Natural killer cell (primary cell): ENCODE data around the gene GLA. TPM values are rescaled to one million over a fixed set of nuclear protein-coding genes. Genes with fewer than 3 reads are reported as not detected.

Experiments
- ATAC-seq, 3 donors: fragments of 150-1000 bp in 2 of 3; fragments of 200-7000 bp in 1 of 3; cut with Tn5 transposase; 1 replicate in 1 of 3; 2 replicates in 2 of 3; pipeline ENCODE4 v1.10.0; 2021; ENCODE audit warnings: mild to moderate bottlenecking in 2 of 3, moderate library complexity in 2 of 3
- DNase-seq, 2 donors: peaks; one replicate each; pipeline versions ENCODE4 v3.0.0 to v3.0.0-alpha.2; 2013 to 2021; ENCODE audit warnings: mixed read lengths in 1 of 2
- H3K27ac ChIP-seq: one replicate; pipeline ENCODE4 v1.5.1; 2013; ENCODE audit warnings: mild to moderate bottlenecking, low read length
- H3K27me3 ChIP-seq: one replicate; pipeline ENCODE4 v1.6.1; 2013; ENCODE audit warnings: low read length; ENCODE audit not compliant: control insufficient read depth, insufficient read depth
- H3K36me3 ChIP-seq: one replicate; pipeline ENCODE4 v1.6.1; 2013; ENCODE audit warnings: low read length; ENCODE audit not compliant: control insufficient read depth, insufficient read depth
- H3K4me1 ChIP-seq: one replicate; pipeline ENCODE4 v1.6.1; 2013; ENCODE audit warnings: low read length; ENCODE audit not compliant: control insufficient read depth, insufficient read depth
- H3K4me3 ChIP-seq: one replicate; pipeline ENCODE4 v1.5.1; 2013; ENCODE audit warnings: low read length
- H3K9me3 ChIP-seq: one replicate; pipeline ENCODE4 v1.6.1; 2013; ENCODE audit warnings: low read length; ENCODE audit not compliant: control insufficient read depth, insufficient read depth
- H3K27ac Mint-ChIP-seq, 2 donors: one replicate each; pipeline ENCODE4 v1.8.0; 2022; ENCODE audit warnings: mild to moderate bottlenecking in 2 of 2, mixed read lengths in 2 of 2, moderate library complexity in 1 of 2
- H3K27me3 Mint-ChIP-seq, 2 donors: one replicate each; pipeline ENCODE4 v1.8.0; 2022; ENCODE audit warnings: low read depth in 2 of 2, mixed read lengths in 2 of 2
- H3K36me3 Mint-ChIP-seq: one replicate; pipeline ENCODE4 v1.8.0; 2022; ENCODE audit warnings: mixed read lengths
- H3K4me1 Mint-ChIP-seq, 2 donors: one replicate each; pipeline ENCODE4 v1.8.0; 2022; ENCODE audit warnings: mixed read lengths in 2 of 2
- H3K4me3 Mint-ChIP-seq: one replicate; pipeline ENCODE4 v1.8.0; 2022; ENCODE audit warnings: mild to moderate bottlenecking, moderate library complexity, mixed read lengths
- H3K9me3 Mint-ChIP-seq, 2 donors: one replicate each; pipeline ENCODE4 v1.8.0; 2022; ENCODE audit warnings: mixed read lengths in 2 of 2
- CTCF ChIP-seq: fragments of 200-600 bp; IDR thresholded peaks from one replicate; pipeline ENCODE4 v1.8.0; 2022; ENCODE audit warnings: antibody characterized with exemption
- WGBS: methylation state at CpG from one replicate; pipeline ENCODE4 v1.1.7; 2013; ENCODE audit warnings: missing lambda C conversion rate; ENCODE audit not compliant: insufficient coverage; 5-methylcytosine and 5-hydroxymethylcytosine counted together
- intact Hi-C: fragments of 100-400 bp; cut with micrococcal nuclease; formaldehyde crosslinking; loops from one replicate; pipeline ENCODE4 v1.14.2; 2022
- total RNA-seq, 4 donors: library from RNA; stranded (reverse); fragments of 120-200 nt in 1 of 4; gene quantifications; one replicate each; pipeline versions ENCODE4 v1.2.3 to v1.2.4, GENCODE V29; 2013 to 2022

GLA gene
- total RNA-seq, 3 donors from 2014 or later (not counting 1 experiment from before 2014, with no cell fraction given): 34.9 to 71.9 (median 47.9) TPM

GRCh38 chrX:101388604-101389003 is 19.1 kb downstream of the GLA start:
- Mint-ChIP-seq H3K9me3 (no peaks in the 10 kb centered on the region), H3K27me3 (no peaks in the 10 kb centered on the region), H3K27ac (no peak overlapping the region), H3K4me1 (peaks cover 8 to 14% of the 10 kb centered on the region in 2 donors), H3K36me3 (no peaks in the 10 kb centered on the region), H3K4me3 (no peak overlapping the region)
- no peak overlapping the region for H3K27ac ChIP-seq
- DNase-seq: no peak
- peaks cover 5% of the 10 kb centered on the region for H3K36me3 ChIP-seq
- no peaks in the 10 kb centered on the region for H3K27me3 ChIP-seq
- H3K9me3 ChIP-seq: no peaks in the 10 kb centered on the region
- H3K4me1 ChIP-seq: peaks cover 12% of the 10 kb centered on the region
- no peak overlapping the region for H3K4me3 ChIP-seq
- intact Hi-C loops: no loop called here
- 100% methylated on average over 3 of the region's 3 CpGs for WGBS
- TF ChIP-seq CTCF: no peak
- no peak for ATAC-seq

- no peak overlapping the region for H3K4me3 Mint-ChIP-seq
- no peaks in the 10 kb centered on the region for H3K36me3 ChIP-seq
- H3K27ac ChIP-seq: peak overlapping the region; percentile 42
- no peak for DNase-seq
- 59% methylated on average over 6 of the region's 6 CpGs for WGBS
- intact Hi-C loops: no loop called here
- no peak for ATAC-seq
- H3K27ac Mint-ChIP-seq: peak overlapping the region in 1 of 2 donors; percentile 12
- peaks cover 10% of the 10 kb centered on the region for H3K4me1 ChIP-seq
- no peaks in the 10 kb centered on the region for H3K27me3 ChIP-seq
- TF ChIP-seq CTCF: no peak
- no peak overlapping the region for H3K4me3 ChIP-seq
- H3K27me3 Mint-ChIP-seq: no peaks in the 10 kb centered on the region
- H3K36me3 Mint-ChIP-seq: no peaks in the 10 kb centered on the region
- H3K4me1 Mint-ChIP-seq: peaks cover 6 to 8% of the 10 kb centered on the region in 2 donors
- no peaks in the 10 kb centered on the region for H3K9me3 ChIP-seq
- H3K9me3 Mint-ChIP-seq: no peaks in the 10 kb centered on the region
These were observed 21.2 kb downstream of the GLA start for GRCh38 chrX:101386542-101386885.

GRCh38 chrX:101385795-101386541 is 21.8 kb downstream of the GLA start, which contains the start of gene BTK:
Gene BTK, minus strand, starts transcription at chrX:101386191. Its CDS starts 10,907 bp downstream, at chrX:101375284.
- Mint-ChIP-seq H3K9me3 (no peaks in the 10 kb centered on the region), H3K36me3 (no peaks in the 10 kb centered on the region), H3K4me1 (peaks cover under 1 to 3% of the 10 kb centered on the region in 2 donors), H3K4me3 (no peak within 1 kb of the TSS), H3K27ac (peak within 1 kb of the TSS in 1 of 2 donors; percentile 12), H3K27me3 (no peaks in the 10 kb centered on the region)
- Histone ChIP-seq H3K4me1 (peaks cover 5% of the 10 kb centered on the region), H3K36me3 (no peaks in the 10 kb centered on the region), H3K27ac (peak within 1 kb of the TSS; percentile 42), H3K4me3 (peak within 1 kb of the TSS; percentile 34), H3K27me3 (no peaks in the 10 kb centered on the region), H3K9me3 (no peaks in the 10 kb centered on the region)
- DNase-seq (no peak), ATAC-seq (no peak)
- no peak for TF ChIP-seq CTCF
- intact Hi-C loops: no loop called here
- 35% methylated on average over 9 of the region's 9 CpGs for WGBS
